Activated naive CD4-positive, alpha-beta T cell treated with anti-CD3 and anti-CD28 coated beads, Interleukin-2, amount 50 U/mL, for 24 hours (primary cell): Measurements from ENCODE around the gene PPM1D.
"Not testable (repeated sequence)": the region's sequence is repeated elsewhere in the genome, so short reads cannot be mapped to it uniquely, and the experiment has no call there.

Experiments used
- H3K27ac Mint-ChIP-seq: one replicate; pipeline ENCODE4 v1.8.0; 2021; ENCODE audit warnings: mild to moderate bottlenecking, mixed read lengths
- H3K27me3 Mint-ChIP-seq: one replicate; pipeline ENCODE4 v1.8.0; 2021; ENCODE audit warnings: mixed read lengths
- H3K36me3 Mint-ChIP-seq: one replicate; pipeline ENCODE4 v1.8.0; 2021; ENCODE audit warnings: mixed read lengths
- H3K4me1 Mint-ChIP-seq: one replicate; pipeline ENCODE4 v1.8.0; 2021; ENCODE audit warnings: mixed read lengths
- H3K4me3 Mint-ChIP-seq: one replicate; pipeline ENCODE4 v1.8.0; 2021; ENCODE audit warnings: mild to moderate bottlenecking, mixed read lengths
- H3K9me3 Mint-ChIP-seq: one replicate; pipeline ENCODE4 v1.8.0; 2021; ENCODE audit warnings: mixed read lengths

PPM1D gene

GRCh38 chr17:60599620-60600489, at the start of gene PPM1D:
Gene PPM1D, plus strand, starts transcription at chr17:60600193. Its CDS starts 222 bp downstream, at chr17:60600415.
- Mint-ChIP-seq H3K4me3 (peak within 1 kb of the TSS; percentile 98), H3K27me3 (no peaks in the 10 kb centered on the region), H3K27ac (peak within 1 kb of the TSS; percentile 97), H3K36me3 (no peaks in the 10 kb centered on the region), H3K4me1 (peaks cover 33% of the 10 kb centered on the region), H3K9me3 (no peaks in the 10 kb centered on the region)

- H3K27ac Mint-ChIP-seq, H3K4me1 Mint-ChIP-seq, H3K27me3 Mint-ChIP-seq, H3K36me3 Mint-ChIP-seq, H3K4me3 Mint-ChIP-seq, H3K9me3 Mint-ChIP-seq: not testable (repeated sequence)
These were observed 47.7 kb upstream of the PPM1D start for GRCh38 chr17:60552255-60552654.

GRCh38 chr17:60554377-60554788, 45.6 kb upstream of the PPM1D start:
- no peaks in the 10 kb centered on the region for H3K4me1 Mint-ChIP-seq
- H3K4me3 Mint-ChIP-seq: no peak overlapping the region
- H3K27me3 Mint-ChIP-seq: peaks cover 3% of the 10 kb centered on the region
- peaks cover 10% of the 10 kb centered on the region for H3K36me3 Mint-ChIP-seq
- no peaks in the 10 kb centered on the region for H3K9me3 Mint-ChIP-seq
- H3K27ac Mint-ChIP-seq: no peak overlapping the region

GRCh38 chr17:60555786-60556185, 44.2 kb upstream of the PPM1D start:
- H3K27ac Mint-ChIP-seq: no peak overlapping the region
- no peaks in the 10 kb centered on the region for H3K4me1 Mint-ChIP-seq
- H3K4me3 Mint-ChIP-seq: no peak overlapping the region
- peaks cover 10% of the 10 kb centered on the region for H3K36me3 Mint-ChIP-seq
- no peaks in the 10 kb centered on the region for H3K9me3 Mint-ChIP-seq
- H3K27me3 Mint-ChIP-seq: peaks cover 3% of the 10 kb centered on the region

- H3K27me3 Mint-ChIP-seq: peaks cover 3% of the 10 kb centered on the region
- H3K27ac Mint-ChIP-seq: no peak overlapping the region
- H3K9me3 Mint-ChIP-seq: no peaks in the 10 kb centered on the region
- no peaks in the 10 kb centered on the region for H3K4me1 Mint-ChIP-seq
- H3K4me3 Mint-ChIP-seq: no peak overlapping the region
- H3K36me3 Mint-ChIP-seq: peaks cover 10% of the 10 kb centered on the region
These were observed 42.2 kb upstream of the PPM1D start for GRCh38 chr17:60557805-60558204.

- Mint-ChIP-seq H3K9me3 (no peaks in the 10 kb centered on the region), H3K27ac (no peak overlapping the region)
These were observed 40.4 kb upstream of the PPM1D start for GRCh38 chr17:60559659-60559994.

GRCh38 chr17:60559995-60560859, 39.8 kb upstream of the PPM1D start:
- Mint-ChIP-seq H3K4me1 (no peaks in the 10 kb centered on the region), H3K4me3 (no peak overlapping the region), H3K9me3 (no peaks in the 10 kb centered on the region), H3K36me3 (peaks cover 10% of the 10 kb centered on the region), H3K27me3 (peaks cover 3% of the 10 kb centered on the region), H3K27ac (no peak overlapping the region)

More at GRCh38 chr17:60559659-60559994, 40.4 kb upstream of the PPM1D start:
- Mint-ChIP-seq H3K4me1 (no peaks in the 10 kb centered on the region), H3K4me3 (no peak overlapping the region), H3K36me3 (peaks cover 10% of the 10 kb centered on the region), H3K27me3 (peaks cover 3% of the 10 kb centered on the region)

GRCh38 chr17:60560860-60561257, 39.1 kb upstream of the PPM1D start:
- Mint-ChIP-seq H3K9me3 (no peaks in the 10 kb centered on the region), H3K4me1 (no peaks in the 10 kb centered on the region), H3K4me3 (no peak overlapping the region), H3K36me3 (peaks cover 10% of the 10 kb centered on the region), H3K27me3 (peaks cover 3% of the 10 kb centered on the region), H3K27ac (no peak overlapping the region)

GRCh38 chr17:60562421-60562820, 37.6 kb upstream of the PPM1D start:
- H3K4me1 Mint-ChIP-seq: no peaks in the 10 kb centered on the region
- H3K4me3 Mint-ChIP-seq: no peak overlapping the region
- peaks cover 1% of the 10 kb centered on the region for H3K27me3 Mint-ChIP-seq
- no peak overlapping the region for H3K27ac Mint-ChIP-seq
- peaks cover 5% of the 10 kb centered on the region for H3K36me3 Mint-ChIP-seq
- H3K9me3 Mint-ChIP-seq: no peaks in the 10 kb centered on the region

GRCh38 chr17:60563743-60564142, 36.2 kb upstream of the PPM1D start:
- Mint-ChIP-seq H3K36me3 (no peaks in the 10 kb centered on the region), H3K27me3 (no peaks in the 10 kb centered on the region), H3K27ac (no peak overlapping the region), H3K4me1 (no peaks in the 10 kb centered on the region), H3K4me3 (no peak overlapping the region), H3K9me3 (no peaks in the 10 kb centered on the region)

GRCh38 chr17:60565233-60565632, 34.8 kb upstream of the PPM1D start:
- H3K4me3 Mint-ChIP-seq: no peak overlapping the region
- H3K27me3 Mint-ChIP-seq: no peaks in the 10 kb centered on the region
- H3K36me3 Mint-ChIP-seq: no peaks in the 10 kb centered on the region
- H3K27ac Mint-ChIP-seq: no peak overlapping the region
- H3K4me1 Mint-ChIP-seq: no peaks in the 10 kb centered on the region
- no peaks in the 10 kb centered on the region for H3K9me3 Mint-ChIP-seq

GRCh38 chr17:60573236-60574051, 26.5 kb upstream of the PPM1D start:
- no peaks in the 10 kb centered on the region for H3K27me3 Mint-ChIP-seq
- H3K4me1 Mint-ChIP-seq: peaks cover 9% of the 10 kb centered on the region
- no peaks in the 10 kb centered on the region for H3K36me3 Mint-ChIP-seq
- no peaks in the 10 kb centered on the region for H3K9me3 Mint-ChIP-seq
- H3K4me3 Mint-ChIP-seq: no peak overlapping the region
- no peak overlapping the region for H3K27ac Mint-ChIP-seq

- no peak overlapping the region for H3K27ac Mint-ChIP-seq
- peak overlapping the region; percentile 80 for H3K4me3 Mint-ChIP-seq
- H3K9me3 Mint-ChIP-seq: no peaks in the 10 kb centered on the region
- H3K4me1 Mint-ChIP-seq: peaks cover 9% of the 10 kb centered on the region
- no peaks in the 10 kb centered on the region for H3K27me3 Mint-ChIP-seq
- H3K36me3 Mint-ChIP-seq: no peaks in the 10 kb centered on the region
These were observed 22.7 kb upstream of the PPM1D start for GRCh38 chr17:60577147-60577915.

GRCh38 chr17:60579090-60579489, 20.9 kb upstream of the PPM1D start:
- H3K36me3 Mint-ChIP-seq: no peaks in the 10 kb centered on the region

GRCh38 chr17:60579551-60579950, 20.4 kb upstream of the PPM1D start:
- H3K4me3 Mint-ChIP-seq: no peak overlapping the region
- H3K4me1 Mint-ChIP-seq: peaks cover 9% of the 10 kb centered on the region
- no peaks in the 10 kb centered on the region for H3K36me3 Mint-ChIP-seq
- H3K27ac Mint-ChIP-seq: no peak overlapping the region
- H3K9me3 Mint-ChIP-seq: no peaks in the 10 kb centered on the region
- H3K27me3 Mint-ChIP-seq: no peaks in the 10 kb centered on the region

More at GRCh38 chr17:60579090-60579489, 20.9 kb upstream of the PPM1D start:
- no peak overlapping the region for H3K27ac Mint-ChIP-seq
- peaks cover 9% of the 10 kb centered on the region for H3K4me1 Mint-ChIP-seq
- H3K4me3 Mint-ChIP-seq: no peak overlapping the region
- H3K9me3 Mint-ChIP-seq: no peaks in the 10 kb centered on the region
- no peaks in the 10 kb centered on the region for H3K27me3 Mint-ChIP-seq
